HG02763 (cell line): ENCODE results near the gene AVPI1.
"Not testable (repeated sequence)": the region's sequence is repeated elsewhere in the genome, so short reads cannot be mapped to it uniquely, and the experiment has no call there.

Experiments
- ATAC-seq: cut with Tn5 transposase; IDR thresholded peaks from one replicate; pipeline ENCODE4 v1.9.1; 2021; ENCODE audit warnings: mild to moderate bottlenecking, moderate library complexity; ENCODE audit not compliant: unreplicated experiment

Gene AVPI1

DNA sequence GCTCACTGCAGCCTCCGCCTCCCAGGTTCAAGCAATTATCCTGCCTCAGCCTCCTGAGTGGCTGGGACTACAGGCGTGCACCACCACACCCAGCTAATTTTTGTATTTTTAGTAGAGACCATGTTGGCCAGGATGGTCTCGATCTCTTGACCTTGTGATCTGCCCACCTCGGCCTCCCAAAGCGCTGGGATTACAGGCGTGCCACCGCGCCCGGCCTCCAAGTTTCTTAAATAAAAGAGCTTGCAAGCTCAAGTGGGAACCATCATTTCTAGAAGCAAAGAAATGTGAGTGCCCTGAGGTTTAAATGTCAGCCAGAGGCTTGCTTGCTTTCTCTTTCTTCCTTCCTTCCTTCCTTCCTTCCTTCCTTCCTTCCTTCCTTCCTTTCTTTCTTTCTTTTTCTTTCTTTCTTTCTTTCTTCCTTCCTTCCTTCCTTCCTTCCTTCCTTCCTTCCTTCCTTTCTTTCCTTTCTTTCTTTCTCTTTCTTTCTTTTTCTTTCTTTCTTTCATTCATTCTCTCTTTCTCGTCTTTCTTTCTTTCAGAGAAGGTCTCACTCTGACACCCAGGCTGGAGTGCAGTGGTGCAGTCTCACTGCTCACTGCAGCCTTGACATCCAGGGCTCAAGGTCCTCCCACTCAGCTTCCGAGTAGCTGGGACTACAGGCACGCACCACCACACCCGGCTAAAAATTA, 44.4 kb downstream of the AVPI1 start:
- ATAC-seq, result not testable (repeated sequence)

DNA sequence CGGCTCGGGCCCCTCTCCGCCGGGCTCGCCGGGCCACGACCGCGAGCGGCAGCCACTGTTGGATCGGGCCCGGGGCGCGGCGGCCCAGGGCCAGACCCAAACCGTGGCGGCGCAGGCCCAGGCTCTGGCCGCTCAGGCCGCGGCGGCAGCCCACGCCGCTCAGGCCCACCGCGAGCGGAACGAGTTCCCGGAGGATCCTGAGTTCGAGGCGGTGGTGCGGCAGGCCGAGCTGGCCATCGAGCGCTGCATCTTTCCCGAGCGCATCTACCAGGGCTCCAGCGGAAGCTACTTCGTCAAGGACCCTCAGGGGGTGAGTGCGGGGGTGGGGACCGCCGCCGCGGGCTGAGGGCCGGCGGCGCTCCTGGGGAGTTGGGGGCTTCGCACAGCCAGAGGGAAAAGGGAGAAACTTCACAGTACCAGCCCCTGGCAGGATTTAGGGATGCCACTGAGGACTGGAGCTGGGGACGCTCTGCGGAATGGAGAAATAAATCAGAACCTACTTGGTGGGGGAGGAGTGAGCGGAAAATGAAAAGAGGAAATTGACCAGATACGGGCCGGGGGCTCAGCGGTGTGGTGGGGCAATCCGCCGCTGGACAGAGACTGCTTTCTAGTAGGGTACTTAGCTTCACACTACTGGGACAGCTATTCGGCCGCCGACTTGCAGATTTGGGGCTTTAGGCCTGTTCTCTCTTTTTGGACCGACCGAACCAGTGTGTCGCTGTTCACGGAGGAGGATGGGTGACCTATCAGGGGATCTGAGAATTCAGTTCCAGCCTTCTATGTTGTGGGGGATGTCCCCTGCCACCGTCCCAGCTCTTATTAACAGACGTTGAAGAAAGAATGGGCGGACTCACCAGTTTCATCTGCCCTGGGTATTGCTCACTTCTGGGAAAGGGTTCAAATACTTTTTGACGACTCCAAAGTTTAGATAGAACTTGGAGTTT, 45.9 kb downstream of the AVPI1 start:
- peak; percentile 5 for ATAC-seq

DNA sequence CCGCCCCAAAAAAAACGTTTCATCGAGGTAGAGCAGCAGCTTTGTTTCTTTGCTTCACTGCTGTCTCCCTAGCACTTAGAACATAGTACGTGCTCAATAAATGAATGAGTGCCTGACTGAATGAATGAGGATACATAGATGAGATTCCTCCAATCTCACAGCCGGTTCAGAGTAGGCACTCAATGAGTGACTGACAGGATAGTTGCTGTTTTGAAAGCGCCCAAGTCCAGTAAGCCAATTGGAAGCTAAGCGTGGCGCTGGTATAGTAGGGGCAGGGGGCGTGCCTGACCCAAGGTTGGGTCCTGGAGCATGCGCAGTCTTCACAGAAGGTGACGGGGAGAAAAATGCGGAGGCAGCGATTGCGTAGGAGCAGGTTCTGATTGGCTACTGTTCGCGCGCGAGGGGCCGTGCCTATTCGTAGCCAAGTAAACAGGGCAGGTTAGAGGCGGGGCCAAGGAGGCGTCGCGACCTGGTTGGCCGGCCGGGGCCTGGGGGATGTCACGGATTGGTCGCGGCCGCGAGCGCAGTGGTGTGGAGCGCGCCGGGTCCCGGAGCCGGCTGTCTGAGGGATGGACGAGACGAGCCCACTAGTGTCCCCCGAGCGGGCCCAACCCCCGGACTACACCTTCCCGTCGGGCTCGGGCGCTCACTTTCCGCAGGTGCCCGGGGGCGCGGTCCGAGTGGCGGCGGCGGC, 46.7 kb downstream of the AVPI1 start, which contains the start of gene PI4K2A:
PI4K2A (plus strand) TSS at position 498 of the 694 bp plus-strand sequence; CDS start at position 570, 72 bp downstream.
- ATAC-seq, result peak; percentile 98

- not testable (repeated sequence) for ATAC-seq
Measured at GRCh38 chr10:97639090-97639489, 48.0 kb downstream of the AVPI1 start.

DNA sequence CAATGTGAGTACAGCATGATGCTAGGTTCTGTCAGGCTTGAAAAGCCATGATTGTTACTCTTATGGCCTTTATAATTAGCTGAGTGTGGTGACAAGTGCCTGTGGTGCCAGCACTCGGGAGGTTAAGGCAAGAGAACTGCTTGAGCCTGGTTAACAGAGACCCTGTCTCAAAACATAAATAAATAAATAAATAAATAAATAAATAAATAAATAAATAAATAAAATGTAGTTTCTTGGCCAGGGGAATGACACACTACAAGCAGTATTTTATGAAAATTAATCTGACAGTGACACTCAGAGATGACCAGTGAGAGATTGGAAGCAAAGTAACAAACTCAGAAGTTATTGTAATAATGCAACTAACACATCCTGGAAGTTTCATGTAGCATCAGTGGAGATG, 51.5 kb downstream of the AVPI1 start:
- no peak for ATAC-seq

DNA sequence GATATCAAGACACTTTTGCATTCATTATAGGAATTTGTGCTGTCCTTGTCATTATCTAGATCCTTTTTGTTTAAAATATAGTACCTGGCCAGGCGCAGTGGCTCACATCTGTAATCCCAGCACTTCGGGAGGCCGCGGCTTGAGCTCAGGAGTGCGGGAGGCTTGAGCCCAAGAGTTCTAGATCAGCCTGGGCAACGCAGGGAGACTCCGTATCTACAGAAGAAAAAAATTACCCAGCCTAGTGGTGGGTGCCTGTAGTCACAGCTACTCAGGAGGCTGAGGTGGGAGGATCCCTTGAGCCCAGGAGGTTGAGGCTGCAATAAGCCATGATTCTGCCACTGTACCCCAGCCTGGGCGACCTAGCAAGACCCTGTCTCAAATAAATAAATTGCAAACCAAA, 53.1 kb downstream of the AVPI1 start:
- ATAC-seq, result no peak

GRCh38 chr10:97632949-97633884, 53.8 kb downstream of the AVPI1 start, which contains the start of gene MORN4:
Gene MORN4 (minus strand): TSS chr10:97633500. CDS start chr10:97619653, 13,847 bp downstream.
- peak; percentile 98 for ATAC-seq

DNA sequence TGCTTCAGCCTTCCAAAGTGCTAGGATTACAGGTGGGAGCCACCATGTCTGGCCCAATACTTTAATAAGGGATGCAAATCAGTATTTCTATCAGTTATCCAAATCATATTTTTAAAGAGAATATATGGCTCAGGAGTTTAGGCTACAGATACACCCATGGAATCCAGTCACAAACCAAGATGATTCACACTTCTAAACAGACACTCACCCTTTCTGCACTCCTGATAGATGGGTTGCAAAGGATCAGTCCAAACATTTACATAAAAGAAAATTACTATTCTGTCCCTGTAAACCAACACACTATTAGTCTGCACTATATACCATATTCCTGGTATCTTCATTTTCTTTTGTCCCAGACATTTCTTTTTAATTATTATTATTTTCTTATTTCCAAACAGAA, 55.9 kb downstream of the AVPI1 start:
- ATAC-seq, result no peak

DNA sequence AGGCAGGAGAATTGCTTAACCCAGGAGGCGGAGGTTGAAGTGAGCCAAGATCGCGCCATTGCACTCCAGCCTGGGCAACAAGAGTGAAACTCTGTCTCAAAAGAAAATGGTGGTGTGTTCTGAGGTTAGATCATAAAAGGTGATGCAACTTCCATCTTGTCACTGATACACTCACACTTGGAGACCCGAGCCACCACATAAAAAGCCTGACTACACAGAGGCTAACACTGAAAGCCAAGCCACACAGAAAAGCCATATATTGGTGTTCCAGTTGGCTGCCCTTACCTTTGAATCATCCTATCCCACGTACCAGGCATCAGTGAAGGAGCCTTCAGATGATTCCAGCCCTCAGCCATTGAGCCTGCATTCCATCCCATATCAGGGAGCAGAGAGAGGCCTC, 57.8 kb downstream of the AVPI1 start:
- ATAC-seq, result no peak

DNA sequence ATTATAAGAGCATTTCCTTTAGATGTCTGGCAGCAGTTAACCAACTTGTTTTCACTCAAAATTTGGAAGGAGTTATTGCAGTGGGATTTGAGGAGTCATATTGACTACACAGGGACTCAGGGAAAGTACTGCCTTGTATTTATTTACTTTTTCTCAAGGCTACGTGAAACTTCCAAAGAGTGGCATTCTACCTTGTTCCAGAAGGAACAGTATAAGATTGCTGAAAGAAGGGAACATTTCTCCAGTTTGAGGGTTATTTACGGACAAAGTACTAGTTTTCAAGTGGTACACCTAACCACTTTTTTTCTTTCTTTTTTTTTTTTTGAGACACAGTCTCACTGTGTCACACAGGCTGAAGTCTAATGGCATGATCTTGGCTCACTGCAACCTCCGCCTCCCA, 58.8 kb downstream of the AVPI1 start:
- ATAC-seq, result no peak

DNA sequence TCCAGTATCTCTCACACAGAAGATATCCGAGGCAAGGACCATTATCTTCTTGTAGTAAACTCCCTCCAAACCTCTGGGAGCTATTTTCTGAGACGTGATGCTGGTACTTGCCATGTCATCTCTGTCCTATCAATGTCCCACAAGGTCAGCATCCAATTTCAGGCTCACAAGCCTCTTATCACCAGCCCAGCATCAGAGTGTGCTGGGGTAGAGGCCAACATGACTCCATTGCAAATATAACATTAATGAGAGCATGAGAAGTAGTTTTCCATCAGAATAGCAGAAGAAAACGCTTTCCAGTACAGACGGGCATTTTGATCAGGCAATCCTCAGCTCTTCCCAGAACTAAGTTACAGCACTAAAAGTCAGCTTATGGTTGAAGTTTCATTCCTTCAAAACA, 59.3 kb downstream of the AVPI1 start:
- no peak for ATAC-seq
